Glutamatergic neuron (in vitro differentiated cells): ENCODE data around the gene PARVB. TPM values are rescaled to one million over a fixed set of nuclear protein-coding genes. Genes with fewer than 3 reads are reported as not detected.

Experiments
- DNase-seq: peaks from one replicate; pipeline ENCODE4 v3.0.0; 2022
- H3K27ac Mint-ChIP-seq: one replicate; pipeline ENCODE4 v1.8.0; 2020; ENCODE audit warnings: mild to moderate bottlenecking, mixed read lengths, inconsistent platforms; ENCODE audit not compliant: unreplicated experiment
- H3K27me3 Mint-ChIP-seq: one replicate; pipeline ENCODE4 v1.8.0; 2020; ENCODE audit warnings: mild to moderate bottlenecking, moderate library complexity, mixed read lengths, inconsistent platforms; ENCODE audit not compliant: unreplicated experiment
- H3K36me3 Mint-ChIP-seq: one replicate; pipeline ENCODE4 v1.8.0; 2020; ENCODE audit warnings: mild to moderate bottlenecking, mixed read lengths, inconsistent platforms; ENCODE audit not compliant: unreplicated experiment
- H3K4me1 Mint-ChIP-seq: one replicate; pipeline ENCODE4 v1.8.0; 2020; ENCODE audit warnings: mild to moderate bottlenecking, low read depth, mixed read lengths, inconsistent platforms; ENCODE audit not compliant: unreplicated experiment
- H3K4me3 Mint-ChIP-seq: one replicate; pipeline ENCODE4 v1.8.0; 2020; ENCODE audit warnings: mild to moderate bottlenecking, mixed read lengths, inconsistent platforms; ENCODE audit not compliant: unreplicated experiment
- H3K9me3 Mint-ChIP-seq: one replicate; pipeline ENCODE4 v1.8.0; 2020; ENCODE audit warnings: mild to moderate bottlenecking, moderate library complexity, mixed read lengths, inconsistent platforms; ENCODE audit not compliant: unreplicated experiment
- total RNA-seq: library from RNA; stranded (reverse); fragmentation: NEBNext Ultra II Directional; extraction: Animal tissue kit (Norgen Biotek cat#: 25700); gene quantifications from one replicate; pipeline ENCODE4 v1.2.1, GENCODE V29; 2021; ENCODE audit not compliant: unreplicated experiment
- TF ChIP-seq, protein P1 (sequence below): fragments of 200-600 bp; sonication (generic); IDR thresholded peaks from one replicate; pipeline ENCODE4 v1.5.0; 2021; ENCODE audit not compliant: partially characterized antibody, unreplicated experiment

The PARVB gene
- total RNA-seq, 1 donor from 2014 or later, result 7.7 TPM

DNA sequence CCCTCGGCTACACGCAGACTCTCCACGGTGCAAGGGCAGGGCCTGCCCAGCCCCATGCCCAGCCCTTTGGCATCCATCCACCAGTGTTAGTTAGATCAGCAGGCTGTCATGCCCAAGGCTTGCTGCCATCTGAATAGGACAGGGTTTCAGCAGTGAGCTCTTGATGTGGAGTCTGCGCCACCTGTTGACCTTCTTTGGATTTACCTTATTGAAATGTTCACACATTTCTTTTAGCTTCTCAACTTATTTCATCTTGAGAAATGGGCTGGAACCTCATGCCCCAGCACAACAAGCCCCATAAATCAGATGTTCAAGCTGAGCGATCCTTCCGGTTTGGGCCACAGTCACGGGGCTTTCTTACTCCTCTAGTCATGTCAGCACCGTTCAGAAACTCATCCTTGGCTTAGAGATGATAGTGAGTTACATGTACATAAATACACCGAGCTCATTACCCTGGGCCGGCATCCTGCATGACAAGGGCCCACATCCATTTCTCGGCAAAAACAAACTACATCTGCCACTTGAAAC is 61.7 kb downstream of the PARVB start:
- no peak for DNase-seq
- no peak overlapping the region for H3K4me3 Mint-ChIP-seq

DNA sequence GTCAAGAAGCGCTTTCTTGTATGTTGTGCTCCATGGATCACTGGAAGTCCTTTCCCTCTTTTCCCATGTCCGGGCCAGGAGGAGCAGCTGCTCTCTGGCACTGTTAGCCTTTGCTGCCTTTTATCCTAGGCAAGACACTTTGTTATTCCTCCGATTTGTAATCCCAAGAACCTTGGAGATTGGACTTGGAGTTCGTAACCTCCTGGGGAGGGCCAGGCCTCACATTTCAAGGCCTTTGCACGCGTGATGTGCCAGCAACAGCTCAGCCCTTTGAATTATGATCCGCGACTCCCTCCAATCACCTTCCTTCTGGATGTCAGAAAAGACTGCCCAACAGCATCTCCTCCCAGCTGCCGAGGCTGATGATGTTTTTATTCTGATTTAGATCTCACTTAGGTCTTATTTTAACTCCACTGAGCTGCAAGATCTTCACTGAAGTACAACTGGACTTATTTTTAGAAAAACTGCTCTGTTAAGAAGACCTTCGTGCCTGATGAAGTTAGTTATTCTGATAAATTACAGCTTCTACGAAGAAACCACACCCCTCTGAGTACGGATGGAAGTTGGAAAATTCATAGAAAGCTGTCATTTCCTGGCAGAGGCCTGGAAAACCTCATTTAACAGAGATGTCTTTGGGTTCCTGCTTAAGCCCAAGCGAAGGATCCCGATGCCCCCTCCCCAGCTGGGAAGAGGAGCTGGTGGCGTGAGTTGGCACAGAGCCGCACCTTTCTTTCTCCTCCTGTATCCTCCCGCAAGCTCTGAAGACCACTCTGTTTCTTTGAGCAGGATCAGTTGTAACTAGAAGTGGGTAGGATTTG is 62.4 kb downstream of the PARVB start:
- TF ChIP-seq, protein P1, sequence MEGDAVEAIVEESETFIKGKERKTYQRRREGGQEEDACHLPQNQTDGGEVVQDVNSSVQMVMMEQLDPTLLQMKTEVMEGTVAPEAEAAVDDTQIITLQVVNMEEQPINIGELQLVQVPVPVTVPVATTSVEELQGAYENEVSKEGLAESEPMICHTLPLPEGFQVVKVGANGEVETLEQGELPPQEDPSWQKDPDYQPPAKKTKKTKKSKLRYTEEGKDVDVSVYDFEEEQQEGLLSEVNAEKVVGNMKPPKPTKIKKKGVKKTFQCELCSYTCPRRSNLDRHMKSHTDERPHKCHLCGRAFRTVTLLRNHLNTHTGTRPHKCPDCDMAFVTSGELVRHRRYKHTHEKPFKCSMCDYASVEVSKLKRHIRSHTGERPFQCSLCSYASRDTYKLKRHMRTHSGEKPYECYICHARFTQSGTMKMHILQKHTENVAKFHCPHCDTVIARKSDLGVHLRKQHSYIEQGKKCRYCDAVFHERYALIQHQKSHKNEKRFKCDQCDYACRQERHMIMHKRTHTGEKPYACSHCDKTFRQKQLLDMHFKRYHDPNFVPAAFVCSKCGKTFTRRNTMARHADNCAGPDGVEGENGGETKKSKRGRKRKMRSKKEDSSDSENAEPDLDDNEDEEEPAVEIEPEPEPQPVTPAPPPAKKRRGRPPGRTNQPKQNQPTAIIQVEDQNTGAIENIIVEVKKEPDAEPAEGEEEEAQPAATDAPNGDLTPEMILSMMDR, result no peak
- Mint-ChIP-seq H3K4me3 (no peak overlapping the region), H3K27ac (no peak overlapping the region), H3K27me3 (peaks cover 4% of the 10 kb centered on the region), H3K9me3 (peaks cover 2% of the 10 kb centered on the region), H3K36me3 (peaks cover 5% of the 10 kb centered on the region), H3K4me1 (peaks cover 6% of the 10 kb centered on the region)
- no peak for DNase-seq

More for the DNA sequence above, 61.7 kb downstream of the PARVB start:
- TF ChIP-seq, protein P1, result no peak
- Mint-ChIP-seq H3K9me3 (peaks cover 1% of the 10 kb centered on the region), H3K27ac (no peak overlapping the region), H3K36me3 (peaks cover 5% of the 10 kb centered on the region), H3K27me3 (peaks cover 4% of the 10 kb centered on the region), H3K4me1 (peaks cover 6% of the 10 kb centered on the region)

DNA sequence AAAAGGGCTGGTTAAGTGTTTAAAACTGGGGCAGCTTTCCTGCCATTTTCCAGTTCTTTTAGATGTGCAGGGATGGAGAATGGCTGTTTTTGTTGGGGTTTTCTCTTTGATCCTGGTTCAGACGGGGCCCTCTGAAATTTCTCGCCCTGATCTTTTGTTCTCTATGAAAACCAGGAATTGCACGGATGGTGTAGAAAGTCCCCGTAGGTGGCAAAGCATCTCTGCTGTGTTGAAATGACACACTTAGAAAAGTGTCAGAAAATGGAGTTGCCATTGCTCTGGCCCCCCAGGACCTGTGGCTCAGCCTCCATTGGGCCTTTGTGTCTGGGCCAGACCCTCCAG is 63.0 kb downstream of the PARVB start:
- DNase-seq, result no peak
- H3K27me3 Mint-ChIP-seq, result peaks cover 4% of the 10 kb centered on the region
- peaks cover 6% of the 10 kb centered on the region for H3K4me1 Mint-ChIP-seq
- peaks cover 2% of the 10 kb centered on the region for H3K9me3 Mint-ChIP-seq
- TF ChIP-seq, protein P1, result no peak
- H3K27ac Mint-ChIP-seq, result no peak overlapping the region
- H3K36me3 Mint-ChIP-seq, result peaks cover 5% of the 10 kb centered on the region
- H3K4me3 Mint-ChIP-seq, result no peak overlapping the region

DNA sequence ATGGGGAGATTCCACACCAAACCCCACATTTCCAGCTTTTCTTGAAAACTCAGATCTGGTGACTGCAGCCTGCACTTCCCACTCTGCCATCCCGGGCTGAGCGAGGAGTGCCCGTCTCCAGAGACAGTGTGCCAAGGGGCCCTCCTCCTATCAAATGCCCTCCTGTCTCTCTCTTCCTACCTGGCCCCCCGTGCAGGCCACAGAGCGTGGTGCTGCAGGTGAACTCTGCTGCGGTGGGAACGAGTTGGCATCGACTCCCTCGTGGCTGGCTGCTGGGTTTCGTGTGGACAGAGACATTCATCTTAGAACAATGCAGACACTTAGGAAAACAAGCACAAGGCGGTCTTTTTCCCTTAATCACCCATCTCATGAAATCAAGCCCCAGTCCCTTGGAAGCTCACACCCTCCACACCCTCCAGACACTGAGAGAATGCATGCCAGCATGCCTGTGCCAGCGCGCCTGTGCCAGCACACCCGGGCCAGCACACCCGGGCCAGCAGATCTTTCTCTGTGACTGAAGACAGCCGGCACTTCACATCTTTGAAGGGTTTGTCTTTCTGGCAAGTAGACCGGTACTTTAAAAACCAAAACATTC is 65.0 kb downstream of the PARVB start:
- no peak for DNase-seq
- H3K4me3 Mint-ChIP-seq, result no peak overlapping the region
- peaks cover 2% of the 10 kb centered on the region for H3K9me3 Mint-ChIP-seq
- H3K36me3 Mint-ChIP-seq, result peaks cover 5% of the 10 kb centered on the region
- TF ChIP-seq, protein P1, result no peak
- no peak overlapping the region for H3K27ac Mint-ChIP-seq
- peaks cover 8% of the 10 kb centered on the region for H3K4me1 Mint-ChIP-seq
- H3K27me3 Mint-ChIP-seq, result peaks cover 1% of the 10 kb centered on the region
